G401.6 (cell line): ENCODE measurements around the gene GPR62.
A peak's percentile ranks its signal among the peaks of the same experiment; 100 is the strongest.

ENCODE experiments used
- FAIRE-seq: peaks from 2 replicates; lab custom pipeline; 2012; peaks lifted over from hg19 to GRCh38; lab: Jason Lieb, UNC

GPR62 gene

DNA sequence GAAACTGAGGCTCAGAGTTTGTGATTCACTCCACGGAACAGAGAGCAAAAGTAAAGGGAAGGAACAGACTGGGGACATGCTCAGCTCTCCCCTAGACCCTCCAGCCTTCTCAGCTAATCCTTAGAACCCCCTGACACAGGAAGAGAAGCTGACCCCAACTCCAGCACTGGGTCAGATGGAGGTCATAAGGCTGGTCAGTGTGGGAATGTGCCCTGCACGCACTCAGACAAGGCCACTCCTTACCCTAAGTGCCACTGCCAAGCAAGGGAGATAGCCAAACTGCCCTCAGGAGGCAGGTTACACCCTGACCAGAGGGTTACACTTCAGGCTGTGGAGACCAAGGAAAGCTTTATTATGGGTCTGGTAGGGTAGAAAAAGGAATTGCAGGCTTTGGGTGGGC, 39.3 kb downstream of the GPR62 start:
- FAIRE-seq: no peak

DNA sequence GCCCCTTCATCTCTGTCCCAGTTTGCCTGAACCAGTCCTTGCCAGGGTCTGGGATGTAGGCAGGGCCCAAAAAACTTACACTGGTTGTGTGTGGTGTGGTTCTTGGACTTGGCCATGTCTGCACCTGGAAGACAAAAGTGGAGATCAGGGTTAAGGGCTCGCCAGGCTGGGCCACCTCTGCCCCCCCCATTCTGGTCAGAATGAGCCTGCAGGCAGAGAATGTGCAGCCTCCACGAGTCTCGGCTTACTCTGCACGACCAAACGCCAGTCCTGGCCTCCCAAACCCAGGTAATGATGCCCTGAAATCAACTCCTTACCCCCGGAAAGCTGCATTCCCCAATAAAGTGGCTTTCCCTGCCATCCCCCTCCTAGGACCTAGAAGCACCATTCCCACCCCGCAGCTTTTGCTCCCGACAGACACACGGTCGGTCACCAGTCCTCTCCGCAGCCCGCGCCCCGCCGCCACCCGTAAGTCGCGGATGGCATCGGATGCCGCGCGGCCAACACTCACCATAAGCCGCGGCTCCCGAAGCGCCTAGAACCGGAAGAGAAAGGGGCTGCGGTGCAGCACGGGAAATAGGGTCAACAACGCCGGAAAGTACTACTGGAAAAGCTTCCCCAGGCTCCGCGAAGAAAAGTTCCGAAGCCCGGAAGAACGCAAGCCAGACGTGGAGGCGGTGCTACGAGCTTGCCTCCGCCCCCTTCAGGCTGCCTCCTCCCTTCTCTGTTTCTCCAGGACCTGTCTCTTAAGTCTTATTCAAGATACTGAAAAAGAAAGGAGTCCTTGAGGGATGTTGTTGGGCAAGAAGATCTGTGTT, 40.4 kb downstream of the GPR62 start, which contains the start of gene RPL29:
RPL29 (minus strand) TSS at position 550 of the 818 bp plus-strand sequence; CDS start at position 116, 434 bp downstream.
- peak; percentile 98 for FAIRE-seq

DNA sequence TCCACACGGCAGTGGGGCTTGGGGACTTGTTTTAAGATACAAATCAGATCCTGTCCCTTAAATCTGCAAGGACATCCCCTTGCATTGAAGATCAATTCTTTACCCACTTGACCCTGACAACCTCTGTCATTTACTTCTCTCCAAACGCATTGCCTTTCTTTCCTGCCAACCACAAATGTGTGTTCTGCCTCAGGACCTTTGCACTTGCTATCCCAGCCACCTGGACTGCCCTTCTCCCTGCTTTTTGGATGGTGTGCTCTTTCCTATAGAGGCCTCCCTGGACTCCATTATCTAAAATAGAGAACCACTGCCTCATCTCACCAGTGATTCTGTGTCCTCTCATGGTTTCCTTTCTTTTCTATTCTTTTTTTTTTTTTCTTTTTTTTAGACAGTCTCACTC, 42.0 kb downstream of the GPR62 start:
- no peak for FAIRE-seq

DNA sequence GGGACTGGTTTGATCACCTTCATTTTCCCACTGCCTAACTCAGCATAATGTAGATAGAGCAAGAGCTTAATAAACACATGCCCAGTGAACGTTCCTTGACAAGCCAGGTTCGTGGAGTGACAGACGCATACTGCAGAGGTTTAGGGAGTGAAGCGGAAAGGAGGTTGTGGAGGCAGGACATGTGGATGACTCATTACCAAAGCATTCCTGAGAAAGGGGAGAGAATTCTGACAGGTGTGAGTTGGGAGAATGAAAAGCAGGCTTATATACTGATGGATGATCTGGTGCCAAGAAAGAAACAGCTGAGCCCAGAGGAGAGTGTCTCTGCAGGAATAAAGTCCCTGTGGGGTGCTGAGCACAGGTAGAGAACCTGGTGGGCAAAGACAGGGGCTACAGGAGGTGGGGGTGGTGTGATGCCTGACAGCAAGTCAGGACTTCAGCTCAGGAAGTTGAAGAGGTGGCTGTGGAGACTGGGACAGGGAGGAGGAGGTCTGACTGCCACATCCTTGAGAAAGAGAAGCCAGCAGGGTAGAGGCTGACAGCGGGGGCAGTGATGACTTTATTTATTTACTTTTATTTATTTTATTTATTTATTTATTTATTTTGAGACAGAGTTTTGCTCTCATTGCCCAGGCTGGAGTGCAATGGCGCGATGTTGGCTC, 42.9 kb downstream of the GPR62 start:
- FAIRE-seq: no peak

DNA sequence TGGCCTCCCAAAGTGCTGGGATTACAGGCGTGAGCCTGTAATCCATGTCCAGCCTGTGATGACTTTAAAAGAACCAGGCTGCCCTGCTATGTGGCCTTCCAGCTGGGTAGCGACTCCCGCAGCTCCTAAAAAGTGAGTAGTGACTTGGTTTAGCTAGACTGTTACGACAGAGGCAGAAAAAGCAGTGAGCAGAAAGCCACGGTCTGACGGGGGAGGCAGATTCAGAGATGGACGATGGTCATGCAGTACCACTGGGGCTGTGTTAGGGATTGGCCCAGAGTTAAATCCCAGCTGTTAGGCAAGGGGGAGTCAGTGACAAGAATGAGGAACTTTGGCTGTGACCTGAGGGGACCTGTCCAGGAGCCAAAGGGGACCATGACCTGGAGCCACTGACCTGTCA, 43.6 kb downstream of the GPR62 start:
- FAIRE-seq: no peak

DNA sequence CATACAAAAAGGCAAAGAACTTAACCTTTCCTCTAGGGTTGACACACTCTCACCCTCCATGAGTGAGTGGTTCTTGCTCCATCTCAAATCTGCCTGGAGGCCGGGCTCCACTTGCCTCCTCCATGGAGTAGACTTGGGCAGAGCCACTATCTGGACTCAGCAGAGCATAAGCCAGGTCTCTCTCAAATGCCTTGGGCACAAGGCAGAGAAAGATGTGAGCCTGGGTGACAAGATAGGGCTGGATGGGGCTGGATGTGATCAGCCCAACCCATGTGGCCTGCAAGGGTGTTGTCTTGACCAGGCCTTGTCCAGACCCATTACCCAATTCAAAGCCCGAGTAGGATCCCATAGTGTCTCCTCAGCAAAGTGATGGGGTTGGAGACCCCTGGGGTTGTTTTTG, 44.7 kb downstream of the GPR62 start:
- no peak for FAIRE-seq

DNA sequence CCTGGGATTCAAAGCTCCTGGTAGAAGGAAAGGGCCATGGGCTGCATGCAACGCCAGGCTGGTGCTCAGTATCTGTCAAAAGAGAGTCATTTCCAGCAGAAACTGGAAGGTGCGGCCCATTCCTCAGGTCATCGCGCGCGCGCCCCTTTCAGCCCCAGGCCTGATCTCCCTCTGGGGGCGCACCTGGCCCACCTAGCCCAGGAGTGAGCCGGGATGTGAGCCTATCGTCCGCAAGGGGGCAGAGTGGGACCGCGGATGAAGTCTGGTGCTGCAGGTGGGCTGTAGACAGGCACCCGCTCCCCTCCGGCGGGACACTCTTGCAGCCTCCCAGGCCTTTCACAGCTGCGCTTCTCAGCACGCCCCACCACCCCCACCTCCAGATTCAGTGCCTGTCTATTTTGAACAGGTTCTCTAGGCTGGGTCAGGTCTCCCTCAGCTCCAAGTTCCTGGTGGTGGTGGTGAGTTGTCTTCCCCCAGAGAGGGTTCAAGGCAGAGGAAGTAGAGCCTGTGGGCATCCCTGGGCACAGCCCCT, 46.3 kb downstream of the GPR62 start:
- peak; percentile 63 for FAIRE-seq

DNA sequence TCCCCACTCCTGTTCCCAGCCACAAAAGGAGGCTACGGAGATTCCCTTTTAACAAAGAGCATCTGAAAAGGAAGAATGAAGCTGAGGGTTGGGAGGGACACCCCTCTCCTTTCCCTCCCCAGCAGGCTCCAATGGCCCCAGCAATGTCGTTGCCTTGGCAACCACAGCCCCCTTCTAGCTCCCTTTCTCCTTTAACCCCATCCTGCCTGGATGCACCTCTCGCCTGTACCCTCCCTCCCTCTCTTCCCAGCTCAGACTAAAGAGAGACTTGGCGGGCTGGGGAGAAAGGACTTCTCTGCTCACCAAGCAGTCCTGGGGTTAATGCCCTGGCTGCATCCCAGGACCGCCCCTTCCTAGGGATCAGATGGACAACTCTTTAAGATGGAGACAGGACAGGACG, 47.6 kb downstream of the GPR62 start:
- FAIRE-seq: no peak

DNA sequence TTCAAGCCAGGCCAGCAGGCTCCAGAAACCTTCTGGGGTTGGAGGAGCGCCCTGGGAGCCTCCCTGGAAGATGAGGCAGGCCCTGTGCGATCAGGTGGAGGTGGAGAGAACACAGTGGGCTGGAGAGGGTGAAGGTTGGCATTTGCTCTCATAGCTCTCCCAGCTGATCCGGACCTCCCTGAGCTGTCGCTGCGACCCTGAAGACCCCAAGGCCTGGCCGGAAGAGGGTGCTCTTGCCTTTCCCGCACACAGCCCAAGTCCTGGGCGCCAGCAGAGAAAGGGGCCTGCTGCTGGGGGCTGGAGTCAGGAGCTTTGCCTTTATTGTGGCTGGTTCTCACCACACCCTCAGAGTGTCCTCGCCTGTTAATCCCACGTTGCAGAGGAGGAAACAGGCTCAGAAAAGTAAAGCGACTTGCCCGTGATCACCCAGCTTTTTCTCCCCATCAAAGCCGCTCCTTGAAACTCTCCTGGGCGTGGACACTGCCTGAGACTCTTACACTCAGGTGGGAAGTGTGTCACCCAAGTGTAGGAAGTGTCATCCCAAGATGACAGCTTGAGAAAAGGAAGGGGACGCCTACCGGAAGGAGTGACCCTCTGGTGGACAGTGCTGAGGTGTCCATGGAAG, 49.1 kb downstream of the GPR62 start:
- no peak for FAIRE-seq

DNA sequence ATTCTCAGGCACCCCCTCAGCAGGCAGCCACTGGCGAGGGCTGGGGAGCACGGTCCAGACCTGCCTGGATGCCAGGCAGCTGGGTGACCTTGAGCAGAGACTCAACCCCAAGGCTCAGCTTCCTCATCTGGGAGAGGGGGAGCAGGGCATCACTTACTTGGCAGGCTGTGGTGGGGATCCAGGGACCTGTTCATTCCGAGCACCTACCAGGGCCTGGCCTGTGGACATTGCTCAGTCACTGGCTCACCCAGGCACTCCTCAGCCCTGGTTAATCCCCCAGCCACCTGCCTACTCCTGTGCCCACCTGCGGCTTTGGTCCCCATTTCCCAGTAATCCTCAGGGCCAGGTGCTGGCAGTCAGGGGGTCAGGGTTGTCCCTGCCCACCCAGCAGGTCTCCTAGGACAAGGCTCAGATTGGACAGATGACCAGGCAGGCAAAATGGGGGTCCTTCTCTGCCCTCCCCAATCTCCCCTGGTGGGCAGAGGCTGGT, 49.8 kb downstream of the GPR62 start:
- no peak for FAIRE-seq

DNA sequence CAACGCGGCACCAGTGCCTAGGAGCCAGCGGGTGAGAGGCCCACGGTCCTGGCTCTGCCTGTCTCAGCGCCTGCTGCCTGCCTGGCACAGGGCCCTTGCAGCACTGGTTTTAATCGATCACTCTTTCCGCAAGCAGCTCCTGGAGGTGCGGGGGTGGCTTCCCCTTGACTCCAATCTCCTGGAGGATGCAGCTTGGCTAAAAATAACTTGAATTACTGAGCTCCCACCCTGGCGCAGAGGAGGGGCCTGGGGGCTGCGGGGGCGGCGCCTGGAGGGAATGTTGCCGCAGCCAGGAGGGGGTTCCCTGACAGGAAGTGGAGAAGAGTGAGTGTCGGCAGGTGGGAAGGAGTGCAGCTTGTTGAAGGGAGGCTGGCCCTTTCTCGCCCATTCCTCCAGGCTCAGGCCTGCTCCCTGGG, 50.4 kb downstream of the GPR62 start:
- no peak for FAIRE-seq

DNA sequence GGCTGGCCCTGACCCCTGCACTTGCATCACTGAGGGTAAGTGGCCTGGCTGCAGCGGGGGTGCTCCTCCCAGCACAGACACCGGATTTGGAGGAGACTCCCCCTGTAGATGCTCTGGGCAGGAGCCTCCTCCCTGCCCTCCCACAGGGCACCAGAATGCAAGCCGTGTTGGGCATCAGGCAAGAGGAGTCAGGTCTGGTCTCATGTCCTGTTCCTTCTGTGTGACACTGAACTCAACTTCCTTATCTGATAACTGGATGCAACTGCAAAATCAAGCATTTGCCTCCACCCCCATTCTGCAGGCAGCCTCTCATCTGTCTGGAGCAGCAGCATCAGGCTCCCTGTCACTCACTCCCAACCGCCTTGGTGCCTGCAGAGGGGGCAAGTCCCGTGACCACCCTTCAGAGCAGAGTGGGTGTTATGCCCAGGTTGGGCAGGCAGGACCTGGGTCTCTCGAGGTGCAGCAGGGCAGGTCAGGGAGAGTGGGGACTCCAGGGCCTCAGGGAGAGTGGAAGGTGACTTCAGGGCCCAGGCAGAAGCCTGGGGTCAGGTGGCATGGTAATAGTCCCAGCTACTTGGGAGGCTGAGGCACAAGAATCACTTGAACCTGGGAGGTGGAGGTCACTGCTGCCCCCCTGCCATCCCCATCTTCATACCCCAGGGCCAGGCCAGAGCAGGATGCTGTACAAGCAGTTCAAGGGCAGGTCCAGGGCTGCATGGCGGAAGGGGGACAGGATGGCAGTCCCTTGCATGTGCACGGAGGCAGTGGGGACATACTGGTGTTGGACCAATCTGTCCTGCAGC, 51.0 kb downstream of the GPR62 start:
- no peak for FAIRE-seq

DNA sequence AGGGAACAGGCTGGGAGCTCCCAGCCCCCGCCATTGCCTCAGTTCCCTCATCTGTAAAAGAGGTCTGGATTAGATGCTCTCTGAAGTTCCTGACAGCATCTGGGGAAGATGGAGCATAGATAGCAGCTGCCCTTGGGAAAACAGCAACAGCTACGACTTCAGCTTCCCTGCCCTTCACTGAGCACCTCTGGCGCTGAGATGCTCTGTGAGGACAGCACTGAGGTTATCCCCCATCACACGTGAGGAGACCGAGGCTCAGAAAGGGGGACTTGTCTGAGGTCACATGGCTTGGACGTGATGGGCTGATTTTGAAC, 51.6 kb downstream of the GPR62 start:
- no peak for FAIRE-seq
